Effector memory CD8-positive, alpha-beta T cell (primary cell): Measurements from ENCODE around the gene ZKSCAN2.

Experiments used
- ATAC-seq: fragments of 150-1000 bp; cut with Tn5 transposase; replicated peaks from 2 replicates; pipeline ENCODE4 v1.10.0; 2021; ENCODE audit warnings: mild to moderate bottlenecking, moderate library complexity
- DNase-seq, 3 experiments: peaks; one replicate each; pipeline ENCODE4 v3.0.0; 2021
- H3K27ac Mint-ChIP-seq, 2 donors: one replicate each; pipeline ENCODE4 v1.8.0; 2022; ENCODE audit warnings: mild to moderate bottlenecking in 2 of 2, mixed read lengths in 2 of 2, moderate library complexity in 2 of 2
- H3K27me3 Mint-ChIP-seq, 2 donors: one replicate each; pipeline ENCODE4 v1.8.0; 2022; ENCODE audit warnings: mixed read lengths in 2 of 2
- H3K36me3 Mint-ChIP-seq: one replicate; pipeline ENCODE4 v1.8.0; 2022; ENCODE audit warnings: mild to moderate bottlenecking, moderate library complexity, mixed read lengths; ENCODE audit not compliant: insufficient read depth
- H3K4me1 Mint-ChIP-seq, 2 donors: one replicate each; pipeline ENCODE4 v1.8.0; 2022; ENCODE audit warnings: low read depth in 2 of 2, mixed read lengths in 2 of 2
- H3K4me3 Mint-ChIP-seq, 2 donors: one replicate each; pipeline ENCODE4 v1.8.0; 2022; ENCODE audit warnings: mild to moderate bottlenecking in 2 of 2, mixed read lengths in 2 of 2, moderate library complexity in 2 of 2
- H3K9me3 Mint-ChIP-seq, 2 donors: one replicate each; pipeline ENCODE4 v1.8.0; 2022; ENCODE audit warnings: mixed read lengths in 2 of 2

ZKSCAN2 gene

GRCh38 chr16:25213709-25214397, 43.8 kb downstream of the ZKSCAN2 start:
- H3K27me3 Mint-ChIP-seq: peaks cover 14 to 20% of the 10 kb centered on the region in 2 donors
- no peaks in the 10 kb centered on the region for H3K4me1 Mint-ChIP-seq
- H3K4me3 Mint-ChIP-seq: no peak overlapping the region
- ATAC-seq (no peak), DNase-seq (no peak)
- H3K27ac Mint-ChIP-seq: no peak overlapping the region
- no peaks in the 10 kb centered on the region for H3K36me3 Mint-ChIP-seq
- H3K9me3 Mint-ChIP-seq: no peaks in the 10 kb centered on the region

GRCh38 chr16:25212636-25213035, 45.0 kb downstream of the ZKSCAN2 start:
- no peak overlapping the region for H3K4me3 Mint-ChIP-seq
- no peaks in the 10 kb centered on the region for H3K36me3 Mint-ChIP-seq
- ATAC-seq (no peak), DNase-seq (no peak)
- H3K27me3 Mint-ChIP-seq: peaks cover 6 to 9% of the 10 kb centered on the region in 2 donors
- no peaks in the 10 kb centered on the region for H3K9me3 Mint-ChIP-seq
- H3K4me1 Mint-ChIP-seq: no peaks in the 10 kb centered on the region
- no peak overlapping the region for H3K27ac Mint-ChIP-seq

GRCh38 chr16:25210758-25211157, 46.9 kb downstream of the ZKSCAN2 start:
- no peak overlapping the region for H3K4me3 Mint-ChIP-seq
- no peaks in the 10 kb centered on the region for H3K4me1 Mint-ChIP-seq
- no peaks in the 10 kb centered on the region for H3K27me3 Mint-ChIP-seq
- DNase-seq (no peak), ATAC-seq (no peak)
- no peak overlapping the region for H3K27ac Mint-ChIP-seq
- H3K36me3 Mint-ChIP-seq: no peaks in the 10 kb centered on the region
- no peaks in the 10 kb centered on the region for H3K9me3 Mint-ChIP-seq

GRCh38 chr16:25199457-25199856, 58.2 kb downstream of the ZKSCAN2 start:
- Mint-ChIP-seq H3K9me3 (no peaks in the 10 kb centered on the region), H3K27me3 (no peaks in the 10 kb centered on the region), H3K4me3 (no peak overlapping the region), H3K4me1 (no peaks in the 10 kb centered on the region), H3K27ac (no peak overlapping the region), H3K36me3 (peaks cover under 1% of the 10 kb centered on the region)
- no peak for ATAC-seq
- no peak for DNase-seq

- H3K27ac Mint-ChIP-seq: no peak overlapping the region
- ATAC-seq: no peak
- no peaks in the 10 kb centered on the region for H3K4me1 Mint-ChIP-seq
- no peaks in the 10 kb centered on the region for H3K9me3 Mint-ChIP-seq
- H3K4me3 Mint-ChIP-seq: no peak overlapping the region
- no peak for DNase-seq
- H3K27me3 Mint-ChIP-seq: no peaks in the 10 kb centered on the region
- peaks cover 3% of the 10 kb centered on the region for H3K36me3 Mint-ChIP-seq
Observed at GRCh38 chr16:25198021-25198420, 59.6 kb downstream of the ZKSCAN2 start.

GRCh38 chr16:25194273-25194878, 63.3 kb downstream of the ZKSCAN2 start:
- Mint-ChIP-seq H3K36me3 (peaks cover 3% of the 10 kb centered on the region), H3K4me1 (no peaks in the 10 kb centered on the region), H3K9me3 (no peaks in the 10 kb centered on the region), H3K4me3 (no peak overlapping the region), H3K27me3 (no peaks in the 10 kb centered on the region), H3K27ac (no peak overlapping the region)
- no peak for DNase-seq
- no peak for ATAC-seq

GRCh38 chr16:25192096-25192495, 65.5 kb downstream of the ZKSCAN2 start:
- ATAC-seq: no peak
- no peaks in the 10 kb centered on the region for H3K4me1 Mint-ChIP-seq
- H3K27me3 Mint-ChIP-seq: no peaks in the 10 kb centered on the region
- no peak overlapping the region for H3K4me3 Mint-ChIP-seq
- H3K9me3 Mint-ChIP-seq: no peaks in the 10 kb centered on the region
- no peak for DNase-seq
- H3K36me3 Mint-ChIP-seq: peaks cover 3% of the 10 kb centered on the region
- H3K27ac Mint-ChIP-seq: no peak overlapping the region

- H3K4me3 Mint-ChIP-seq: no peak overlapping the region
- H3K36me3 Mint-ChIP-seq: peaks cover 1% of the 10 kb centered on the region
- no peak overlapping the region for H3K27ac Mint-ChIP-seq
- DNase-seq (no peak), ATAC-seq (no peak)
- H3K9me3 Mint-ChIP-seq: no peaks in the 10 kb centered on the region
- H3K27me3 Mint-ChIP-seq: no peaks in the 10 kb centered on the region
- H3K4me1 Mint-ChIP-seq: no peaks in the 10 kb centered on the region
Observed at GRCh38 chr16:25189305-25189704, 68.3 kb downstream of the ZKSCAN2 start.

GRCh38 chr16:25187491-25187795, 70.2 kb downstream of the ZKSCAN2 start:
- no peaks in the 10 kb centered on the region for H3K36me3 Mint-ChIP-seq
- DNase-seq: no peak
- no peaks in the 10 kb centered on the region for H3K9me3 Mint-ChIP-seq
- no peak for ATAC-seq
- H3K4me1 Mint-ChIP-seq: no peaks in the 10 kb centered on the region
- H3K4me3 Mint-ChIP-seq: no peak overlapping the region
- H3K27ac Mint-ChIP-seq: no peak overlapping the region
- no peaks in the 10 kb centered on the region for H3K27me3 Mint-ChIP-seq
